GM18499 (cell line): ENCODE results near the gene RAD23B.

Experiments
- ATAC-seq: cut with Tn5 transposase; IDR thresholded peaks from one replicate; pipeline ENCODE4 v1.9.1; 2021; ENCODE audit warnings: moderate number of reproducible peaks; ENCODE audit not compliant: insufficient read depth, unreplicated experiment

RAD23B gene

DNA sequence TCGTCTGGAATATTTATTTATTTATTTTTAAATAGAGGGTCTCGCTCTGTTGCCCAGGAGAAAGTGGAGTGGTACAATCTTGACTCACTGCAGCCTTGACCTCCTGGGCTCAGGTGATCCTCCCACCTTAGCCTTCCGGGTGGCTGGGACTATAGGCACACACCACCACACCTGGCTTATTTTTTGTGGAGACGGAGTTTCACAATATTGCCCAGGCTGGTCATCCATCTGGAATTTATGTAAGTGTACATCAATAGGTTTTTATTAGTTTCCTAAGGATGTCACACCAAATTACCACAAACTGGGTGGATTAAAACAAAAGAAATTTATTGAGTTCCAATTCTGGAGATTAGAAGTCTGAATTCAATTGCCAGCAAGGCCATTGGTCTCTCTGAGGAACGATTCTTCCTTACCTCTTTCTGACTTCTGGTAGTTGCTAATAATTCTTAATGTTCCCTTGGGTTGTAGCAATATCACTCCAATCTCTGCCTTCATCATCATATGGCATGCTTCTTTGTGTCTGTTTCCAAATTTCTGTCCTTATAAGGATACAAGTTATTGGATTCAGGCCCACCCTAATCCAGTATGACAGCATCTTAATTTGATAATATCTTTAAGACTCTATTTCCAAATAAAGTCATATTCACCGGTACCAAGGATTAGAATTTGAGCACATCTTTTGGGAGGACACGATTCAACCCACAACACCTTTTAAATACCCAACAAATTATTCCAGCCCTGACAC, 16.3 kb upstream of the RAD23B start:
- ATAC-seq = no peak

DNA sequence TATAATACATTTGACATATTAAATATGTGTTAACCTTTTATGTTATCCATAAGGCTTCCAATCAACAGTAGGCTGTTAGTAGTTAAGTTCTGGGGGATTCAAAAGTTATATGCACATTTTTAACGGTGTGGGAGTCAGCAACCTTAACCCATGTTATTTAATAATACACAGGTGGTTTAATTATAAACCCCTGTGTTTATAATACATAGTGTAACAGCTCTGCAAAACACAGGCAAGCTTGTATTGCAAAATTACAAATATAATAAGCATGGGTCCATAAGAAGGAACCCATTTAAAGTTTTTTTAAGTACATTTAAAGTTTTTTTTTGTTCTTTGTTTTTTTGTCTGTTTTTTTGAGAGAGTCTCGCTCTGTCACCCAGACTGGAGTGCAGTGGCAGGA, 14.5 kb upstream of the RAD23B start:
- no peak for ATAC-seq

DNA sequence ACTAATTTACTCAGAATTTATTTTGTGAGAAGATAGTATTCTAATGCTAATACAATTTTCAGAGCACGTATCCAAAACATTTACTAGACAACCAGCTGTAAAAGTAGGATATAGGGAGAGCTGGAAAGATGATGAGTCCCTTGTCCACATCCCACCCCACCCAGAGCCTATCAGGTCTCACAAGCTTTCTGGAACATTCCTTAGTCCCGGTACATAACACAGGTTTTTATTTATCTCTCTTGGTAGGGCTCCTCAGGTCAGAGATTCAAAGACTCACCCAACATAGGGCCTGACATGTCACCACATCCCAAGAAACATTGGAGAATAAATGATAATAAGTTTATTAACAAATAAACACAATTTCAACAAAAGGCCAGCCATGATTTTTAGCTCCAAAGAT, 13.8 kb upstream of the RAD23B start:
- no peak for ATAC-seq

DNA sequence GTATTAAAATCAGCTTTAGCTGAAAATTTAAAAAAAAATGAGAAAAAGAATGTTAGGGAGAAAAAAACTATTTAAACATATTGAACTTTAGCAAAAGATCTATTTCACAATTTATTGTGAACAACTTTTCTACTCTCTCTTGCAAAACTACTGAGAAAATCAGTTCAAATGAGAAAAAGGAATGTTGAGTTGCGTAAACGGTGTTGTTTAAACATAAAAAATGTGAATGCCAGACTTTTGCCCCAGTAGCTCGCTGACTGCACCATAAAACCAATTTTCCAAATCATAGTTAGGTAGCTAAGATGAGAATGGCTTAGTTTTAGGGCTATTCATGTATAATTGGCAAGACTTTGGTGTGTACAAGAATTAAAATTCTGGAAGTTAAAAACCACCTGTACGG, 13.4 kb upstream of the RAD23B start:
- ATAC-seq = no peak

DNA sequence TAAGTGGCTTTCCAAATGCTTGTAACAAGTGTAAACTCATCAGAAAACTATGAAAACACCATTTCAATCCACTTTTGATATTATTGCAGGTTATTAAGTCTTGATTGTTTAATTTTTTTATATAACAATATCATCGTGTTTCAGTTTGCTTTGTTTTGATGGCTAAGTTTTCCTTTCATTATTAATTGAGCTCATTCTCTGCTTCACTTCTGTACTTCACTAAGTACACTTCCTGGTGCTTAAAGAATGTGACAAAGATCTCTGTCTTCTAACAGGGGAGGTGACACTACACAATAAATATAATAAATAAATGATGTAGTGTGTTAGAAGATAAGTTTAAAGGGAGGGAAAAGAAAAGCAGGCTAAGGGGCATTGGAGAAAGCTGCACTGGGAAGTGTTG, 13.0 kb upstream of the RAD23B start:
- ATAC-seq = no peak

DNA sequence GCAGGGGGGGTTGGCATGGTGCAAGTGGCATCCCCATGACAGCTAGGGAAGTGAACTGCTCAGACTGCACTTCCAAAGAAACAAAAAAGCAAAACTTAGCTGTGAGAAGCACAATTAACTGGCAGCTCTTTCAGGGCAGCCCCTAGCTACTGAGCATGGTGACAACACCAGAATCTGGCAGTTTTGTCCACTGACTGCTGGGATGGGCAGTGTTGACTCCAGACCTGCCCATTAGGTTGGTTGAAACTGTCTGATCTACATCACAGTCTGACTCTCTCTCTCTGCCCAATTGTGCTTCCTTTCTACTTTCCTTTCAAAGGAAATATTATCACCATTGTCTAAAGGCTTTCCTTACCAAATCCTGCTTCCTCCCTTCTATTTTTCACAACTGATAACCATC, 12.5 kb upstream of the RAD23B start:
- no peak for ATAC-seq

DNA sequence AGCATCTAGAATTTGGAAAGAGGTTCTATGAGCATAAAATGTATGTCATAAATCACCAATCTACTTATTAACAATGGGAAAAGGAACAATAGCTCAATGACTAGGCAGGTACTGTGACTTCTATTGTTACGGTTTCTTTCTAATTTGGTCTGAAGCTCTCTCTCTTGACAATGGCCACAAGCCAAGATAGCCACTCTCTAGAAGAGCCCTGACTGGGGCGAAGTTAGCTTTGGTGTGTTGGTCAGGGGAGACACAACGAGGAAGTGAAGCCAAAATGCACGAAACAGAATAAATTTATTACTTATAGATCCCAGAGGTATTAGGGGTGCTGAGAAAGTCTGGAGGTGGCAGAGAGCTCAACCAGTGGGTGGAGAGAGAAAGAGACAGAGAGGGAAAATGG, 9.4 kb upstream of the RAD23B start:
- no peak for ATAC-seq

DNA sequence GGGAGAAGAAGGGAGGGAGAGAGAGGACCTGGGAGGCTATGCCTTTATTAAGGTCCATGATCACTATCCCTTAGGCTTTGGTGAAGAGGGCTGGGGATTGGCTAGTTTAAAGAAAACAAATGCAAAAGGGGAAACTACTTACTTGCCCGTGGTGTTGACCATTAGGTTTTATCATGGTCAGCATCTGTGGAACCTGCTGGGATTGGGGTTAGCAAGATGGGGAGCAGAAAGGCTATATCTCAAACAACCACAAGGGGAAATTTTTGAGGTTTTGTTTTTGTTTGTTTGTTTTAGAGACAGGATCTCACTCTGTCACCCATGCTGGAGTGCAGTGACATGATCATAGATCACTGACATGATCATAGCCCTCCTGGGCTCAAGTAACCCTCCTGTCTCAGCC, 9.0 kb upstream of the RAD23B start:
- no peak for ATAC-seq

DNA sequence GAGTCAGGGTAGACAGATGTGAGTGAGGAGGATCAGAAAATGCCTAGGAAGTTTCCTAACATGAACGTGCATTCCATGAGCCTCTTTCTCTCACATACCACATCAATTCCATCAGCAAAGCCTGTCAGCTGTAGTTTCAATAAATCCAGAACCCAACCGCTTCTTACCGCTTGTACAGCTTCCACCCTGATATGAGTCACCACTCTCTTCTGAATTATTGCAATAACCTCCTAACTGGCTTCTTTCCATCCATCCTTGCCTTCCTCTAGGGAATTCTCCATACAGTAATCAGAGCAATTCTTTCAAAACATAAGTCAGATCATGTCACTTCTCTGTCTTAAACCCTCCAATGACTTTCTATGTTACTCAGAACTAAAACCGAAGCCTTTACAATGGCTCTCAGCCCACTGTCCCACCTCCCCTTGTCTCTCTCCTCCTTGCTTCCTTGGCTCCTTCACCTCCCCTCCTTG, 8.1 kb upstream of the RAD23B start:
- ATAC-seq = no peak

DNA sequence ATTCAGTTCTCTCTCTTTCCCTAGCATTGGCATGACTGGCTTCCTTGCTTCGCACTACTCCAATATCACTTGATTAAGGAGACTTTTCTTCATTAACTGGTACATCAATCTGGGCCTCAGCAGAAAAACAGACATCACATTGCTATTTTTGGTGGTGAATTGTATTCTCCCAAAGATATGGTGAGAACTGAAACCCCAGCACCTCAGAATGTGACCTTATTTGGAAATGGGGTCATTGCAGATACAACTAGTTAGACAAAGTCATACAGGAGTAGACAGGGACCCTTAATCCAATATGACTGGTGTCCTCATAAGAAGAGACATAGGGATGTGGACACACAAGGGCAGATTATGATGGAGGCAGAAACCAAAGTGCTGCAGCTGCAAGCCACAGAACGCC, 7.5 kb upstream of the RAD23B start:
- ATAC-seq = no peak

DNA sequence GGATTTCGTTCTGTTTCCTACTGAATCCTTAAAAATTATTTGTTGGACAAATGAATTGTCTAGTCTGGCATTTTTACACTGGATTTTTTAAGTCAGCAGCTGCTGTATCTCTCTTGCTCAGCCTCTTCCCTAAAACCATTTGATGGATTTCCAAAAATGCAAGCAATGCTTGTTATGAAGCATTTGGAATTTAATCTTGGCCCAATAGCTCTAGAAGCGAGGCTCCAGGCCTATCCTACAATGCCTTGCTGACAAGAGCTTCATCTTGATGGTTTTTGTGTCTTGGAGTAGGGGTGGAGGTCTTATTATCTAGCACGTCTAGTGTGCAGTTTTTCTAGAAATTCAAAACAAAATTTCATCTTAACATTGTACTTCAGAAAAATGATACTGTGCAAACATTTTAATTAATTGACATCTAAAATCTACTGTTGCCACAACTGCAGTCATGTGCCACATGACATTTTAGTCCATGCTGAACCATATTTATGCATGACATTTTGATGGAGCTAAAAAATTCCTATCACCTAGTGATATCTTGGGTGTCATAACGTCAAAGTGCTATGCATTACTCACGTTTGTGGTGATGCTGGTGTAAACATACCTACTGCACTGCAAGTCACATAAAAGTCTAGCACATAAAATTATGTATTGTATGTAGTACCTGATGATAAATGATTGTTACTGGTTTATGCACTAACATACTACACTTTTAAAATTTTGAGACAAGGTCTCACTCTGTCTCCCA, 5.9 kb upstream of the RAD23B start:
- ATAC-seq = no peak

DNA sequence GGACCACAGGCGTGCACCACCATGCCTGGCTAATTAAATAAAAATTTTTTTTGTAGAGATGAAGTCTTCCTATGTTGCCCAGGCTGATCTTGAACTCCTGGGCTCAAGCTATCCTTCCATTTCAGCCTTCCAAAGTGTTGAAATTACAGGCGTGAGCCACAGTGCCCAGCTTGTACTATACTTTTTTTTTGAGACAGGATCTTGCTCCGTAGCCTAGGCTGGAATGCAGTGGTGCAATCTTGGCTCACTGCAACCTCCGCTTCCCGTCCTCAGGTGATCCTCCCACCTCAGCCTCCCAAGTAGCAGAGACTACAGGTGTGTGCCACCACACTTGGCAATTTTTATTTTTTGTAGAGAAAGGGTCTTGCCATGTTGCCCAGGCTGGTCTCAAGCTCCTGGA, 5.3 kb upstream of the RAD23B start:
- no peak for ATAC-seq

DNA sequence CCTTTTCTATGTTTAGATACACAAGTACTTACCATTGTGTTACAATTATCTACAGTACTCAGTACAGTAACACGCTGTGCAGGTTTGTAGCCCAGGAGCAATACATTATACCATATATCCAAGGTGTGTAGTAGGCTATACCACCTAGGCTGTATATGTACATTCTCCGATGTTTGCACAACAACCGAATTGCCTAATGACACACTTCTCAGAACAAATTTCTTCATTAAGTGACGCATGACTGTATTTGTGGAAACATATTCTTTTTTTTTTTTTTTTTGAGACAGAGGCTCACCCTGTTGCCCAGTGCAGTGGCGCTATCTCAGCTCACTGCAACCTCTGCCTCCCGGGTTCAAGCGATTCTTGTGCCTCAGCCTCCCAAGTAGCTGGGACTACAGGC, 4.0 kb upstream of the RAD23B start:
- no peak for ATAC-seq

DNA sequence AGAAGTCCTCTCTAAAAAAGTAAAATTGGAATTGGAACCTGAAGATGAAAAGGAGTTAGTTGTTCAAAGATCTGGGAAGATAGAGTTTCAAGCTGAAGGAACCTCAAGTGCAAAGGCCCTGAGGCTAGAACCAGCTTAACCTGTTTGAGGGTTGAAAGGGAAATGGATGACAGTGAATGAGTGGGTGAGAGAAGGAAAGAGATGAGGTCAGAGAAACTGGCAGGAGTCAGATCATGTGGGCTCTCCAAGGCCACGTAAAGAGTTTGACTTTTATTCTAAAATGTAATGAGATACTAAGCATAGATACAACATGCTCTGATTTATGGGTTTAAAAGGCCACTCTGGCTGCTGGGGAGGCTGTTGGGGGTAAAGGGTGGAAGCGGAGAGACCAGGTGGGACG, 2.5 kb upstream of the RAD23B start:
- ATAC-seq = no peak

DNA sequence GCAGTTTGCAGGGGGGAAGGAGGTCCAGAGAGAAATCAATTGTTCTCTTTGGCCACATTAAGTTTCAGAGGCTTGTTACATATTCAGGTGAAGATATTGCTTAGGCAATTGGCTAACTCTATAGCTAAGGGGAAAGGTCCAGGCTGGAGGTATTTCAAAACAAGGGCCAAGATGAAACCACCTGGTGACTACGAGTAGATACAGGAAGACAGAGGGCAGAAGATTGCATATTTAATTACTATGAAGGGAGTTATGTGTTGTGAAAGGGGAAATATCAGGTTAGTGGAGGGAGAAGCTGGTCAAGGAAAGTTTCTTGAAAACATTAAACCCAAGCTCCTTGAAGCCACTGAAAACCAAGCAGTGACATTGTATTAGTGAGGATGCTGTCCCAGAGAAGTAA, 1.9 kb upstream of the RAD23B start:
- ATAC-seq = no peak

DNA sequence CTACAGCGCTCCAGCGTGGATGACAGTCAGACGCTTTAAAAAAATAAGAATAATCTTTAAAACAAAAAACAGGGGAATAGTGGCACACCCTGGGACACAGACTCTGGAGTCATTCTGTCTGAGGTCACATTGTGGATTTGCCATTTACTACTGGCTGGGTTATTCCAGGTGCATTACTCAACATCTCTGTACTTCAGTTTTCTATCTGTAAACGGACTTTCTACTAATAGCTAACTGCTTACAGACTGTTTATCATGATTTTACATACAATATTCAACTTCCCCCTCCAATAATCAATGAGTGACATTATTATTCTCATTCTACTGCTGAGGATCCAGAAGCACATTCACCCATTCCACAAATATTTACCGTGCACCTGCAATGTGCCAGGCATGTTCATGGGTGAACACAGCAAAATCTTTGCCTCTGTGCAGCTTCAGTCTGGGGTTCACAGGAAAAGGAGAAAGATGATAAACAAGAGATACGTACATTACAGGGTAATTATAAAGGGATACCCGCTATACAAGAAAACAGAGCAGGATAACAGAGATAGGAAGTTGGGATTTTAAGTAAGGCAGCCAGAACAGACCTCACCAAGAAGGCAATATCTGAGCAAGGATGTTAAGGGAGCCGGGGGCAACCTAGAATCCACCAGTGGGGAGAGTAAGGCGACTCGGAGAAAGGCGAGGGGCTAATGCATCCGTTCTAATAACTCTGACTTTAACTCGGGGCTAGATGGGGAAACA, 984 bp upstream of the RAD23B start:
- no peak for ATAC-seq

DNA sequence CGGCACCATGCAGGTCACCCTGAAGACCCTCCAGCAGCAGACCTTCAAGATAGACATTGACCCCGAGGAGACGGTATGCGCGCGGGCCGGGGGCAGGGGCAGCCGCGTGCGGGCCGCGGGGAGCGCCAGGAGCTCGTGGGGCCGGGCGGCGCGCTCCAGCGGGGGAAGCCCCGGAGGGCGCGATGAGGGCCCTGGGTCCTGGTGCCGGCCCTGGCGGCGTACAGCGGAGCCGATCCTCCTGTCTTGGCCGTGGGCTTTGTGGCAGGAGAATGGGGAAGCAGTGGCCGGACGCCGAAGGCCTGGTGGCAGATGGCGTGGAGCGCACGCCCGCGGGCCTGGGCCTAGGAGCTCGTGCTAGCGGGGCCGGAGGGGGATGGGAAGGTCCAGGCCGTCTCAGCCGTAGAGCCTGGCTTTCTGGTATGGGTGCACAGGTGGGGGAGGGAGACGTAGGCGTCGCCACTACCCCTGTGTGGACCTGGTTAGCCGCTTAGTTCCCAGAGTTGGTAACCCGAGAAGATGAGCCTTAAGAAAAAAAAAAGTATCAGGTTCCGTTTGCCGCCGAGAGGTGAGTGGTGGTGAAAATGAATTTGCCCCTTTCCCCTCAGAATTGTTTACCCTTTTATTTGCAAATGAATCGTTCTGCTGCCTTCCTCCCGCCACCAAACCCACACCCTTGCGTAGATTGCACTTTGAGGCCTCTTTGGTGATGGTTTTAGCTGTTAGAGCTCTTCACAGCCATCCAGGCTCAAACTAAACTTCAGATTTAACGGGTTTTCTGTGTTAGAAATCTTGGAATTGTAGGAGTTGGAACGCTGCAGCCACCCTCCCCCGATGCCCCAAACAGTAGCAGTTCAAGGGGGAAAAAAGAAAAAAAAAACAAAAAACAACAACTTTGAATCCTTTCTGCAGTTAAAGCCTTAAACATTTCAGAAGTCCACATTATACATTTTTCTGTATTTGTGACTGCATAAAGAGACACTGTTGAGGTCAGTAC, 841 bp downstream of the RAD23B start:
- peak; percentile 25 for ATAC-seq

DNA sequence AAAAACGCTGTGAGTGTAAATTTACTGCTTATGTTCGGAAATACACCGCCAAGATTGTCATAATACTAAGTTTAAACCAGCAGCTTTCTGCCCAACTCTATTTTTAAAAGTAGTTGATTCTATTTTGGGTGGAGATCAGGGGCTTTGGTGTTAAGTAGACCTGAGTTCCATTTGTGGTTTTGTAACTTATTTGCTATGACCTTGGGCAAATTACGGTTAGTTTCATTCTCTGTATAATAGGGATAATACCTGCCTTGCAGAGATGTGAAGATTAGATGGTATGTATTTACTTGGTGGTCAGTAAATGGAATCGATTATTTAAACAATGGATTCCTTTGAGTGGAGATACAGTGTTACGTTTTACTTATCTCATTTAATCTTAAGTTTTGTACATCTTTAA, 1.6 kb downstream of the RAD23B start:
- ATAC-seq = no peak

DNA sequence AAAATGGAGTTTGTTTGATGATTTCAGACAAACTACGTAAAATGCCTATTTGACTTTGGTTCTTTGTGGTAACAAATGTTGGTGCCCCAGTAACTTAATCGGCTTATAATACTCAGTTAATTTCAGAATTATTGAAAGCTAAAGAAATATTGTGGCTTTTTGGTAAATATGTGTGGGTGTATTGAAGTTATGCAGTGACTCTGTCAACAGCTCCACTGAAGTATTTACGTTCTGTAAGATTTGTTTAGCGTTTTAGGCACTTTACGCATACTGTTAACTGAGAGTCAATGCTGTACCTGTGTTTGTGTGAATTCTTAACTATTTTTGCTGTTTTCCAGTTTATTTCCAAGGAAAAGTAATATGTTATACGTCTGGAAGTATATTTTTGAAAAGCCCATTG, 2.2 kb downstream of the RAD23B start:
- ATAC-seq = no peak

DNA sequence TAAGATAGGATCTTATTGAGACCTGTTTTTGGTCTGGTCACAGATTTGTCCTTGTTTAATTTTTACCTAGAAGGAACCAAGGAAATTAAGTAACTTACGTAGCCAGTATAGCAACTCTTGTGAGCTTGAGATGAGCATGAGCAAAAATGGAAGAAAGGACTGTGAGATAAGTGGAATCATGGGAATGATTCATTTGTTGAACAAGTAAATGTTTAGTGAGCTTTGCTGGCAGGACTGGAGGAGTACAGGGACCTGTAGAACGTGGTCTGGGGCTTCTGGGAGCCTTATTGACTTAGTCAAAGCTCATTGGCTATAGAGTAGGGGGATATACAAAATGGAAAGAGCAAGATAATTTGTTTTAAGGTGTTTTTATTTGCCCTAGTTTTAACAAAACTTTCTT, 3.0 kb downstream of the RAD23B start:
- ATAC-seq = no peak
